Measurements from ENCODE around the gene TYRP1. TPM values are rescaled to one million over a fixed set of nuclear protein-coding genes. Genes with fewer than 3 reads are reported as not detected.

Gene TYRP1
- total RNA-seq, 4 donors from 2014 or later = 0.81 to 2.2 TPM; not detected in 2

DNA sequence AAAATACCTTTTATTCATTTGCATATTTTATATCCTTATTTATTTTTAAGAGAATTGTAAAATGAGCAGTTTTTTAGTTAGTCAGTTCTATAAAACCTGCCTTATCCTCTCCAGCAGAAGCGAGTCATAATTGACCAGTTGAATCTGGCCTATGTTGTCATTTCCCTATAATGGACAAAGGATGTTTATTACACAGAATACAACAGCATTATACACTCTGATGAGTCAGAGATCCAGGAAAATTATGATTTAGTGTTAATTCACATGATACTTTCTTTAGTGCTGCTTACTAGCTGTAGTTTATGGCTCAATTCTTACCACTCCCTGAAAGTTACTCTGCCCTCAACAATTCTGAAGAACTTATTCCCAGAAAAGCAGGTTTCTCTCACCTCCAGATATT is 54.8 kb downstream of the TYRP1 start:
- TF ChIP-seq EP300 (IDR thresholded peaks at IDR 0.05) (no peak), POLR2A (IDR thresholded peaks at IDR 0.05) (no peak), POLR2AphosphoS5 (IDR thresholded peaks at IDR 0.05) (no peak)
- TF ChIP-seq, protein P1, sequence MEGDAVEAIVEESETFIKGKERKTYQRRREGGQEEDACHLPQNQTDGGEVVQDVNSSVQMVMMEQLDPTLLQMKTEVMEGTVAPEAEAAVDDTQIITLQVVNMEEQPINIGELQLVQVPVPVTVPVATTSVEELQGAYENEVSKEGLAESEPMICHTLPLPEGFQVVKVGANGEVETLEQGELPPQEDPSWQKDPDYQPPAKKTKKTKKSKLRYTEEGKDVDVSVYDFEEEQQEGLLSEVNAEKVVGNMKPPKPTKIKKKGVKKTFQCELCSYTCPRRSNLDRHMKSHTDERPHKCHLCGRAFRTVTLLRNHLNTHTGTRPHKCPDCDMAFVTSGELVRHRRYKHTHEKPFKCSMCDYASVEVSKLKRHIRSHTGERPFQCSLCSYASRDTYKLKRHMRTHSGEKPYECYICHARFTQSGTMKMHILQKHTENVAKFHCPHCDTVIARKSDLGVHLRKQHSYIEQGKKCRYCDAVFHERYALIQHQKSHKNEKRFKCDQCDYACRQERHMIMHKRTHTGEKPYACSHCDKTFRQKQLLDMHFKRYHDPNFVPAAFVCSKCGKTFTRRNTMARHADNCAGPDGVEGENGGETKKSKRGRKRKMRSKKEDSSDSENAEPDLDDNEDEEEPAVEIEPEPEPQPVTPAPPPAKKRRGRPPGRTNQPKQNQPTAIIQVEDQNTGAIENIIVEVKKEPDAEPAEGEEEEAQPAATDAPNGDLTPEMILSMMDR (IDR thresholded peaks at IDR 0.05) = no peak
- ATAC-seq = no peak
- no peaks in the 10 kb centered on the region for H3K9me3 ChIP-seq
- H3K27me3 ChIP-seq = no peaks in the 10 kb centered on the region
- WGBS, 2 donors (ENCODE audit: low coverage in 1 of 2) = 71 to 82% methylated on average over 1 of the region's 1 CpG
- H3K27ac ChIP-seq = no peak overlapping the region
- no peak overlapping the region for H3K4me3 ChIP-seq
- no peaks in the 10 kb centered on the region for H3K36me3 ChIP-seq
- H3K4me1 ChIP-seq = no peaks in the 10 kb centered on the region

DNA sequence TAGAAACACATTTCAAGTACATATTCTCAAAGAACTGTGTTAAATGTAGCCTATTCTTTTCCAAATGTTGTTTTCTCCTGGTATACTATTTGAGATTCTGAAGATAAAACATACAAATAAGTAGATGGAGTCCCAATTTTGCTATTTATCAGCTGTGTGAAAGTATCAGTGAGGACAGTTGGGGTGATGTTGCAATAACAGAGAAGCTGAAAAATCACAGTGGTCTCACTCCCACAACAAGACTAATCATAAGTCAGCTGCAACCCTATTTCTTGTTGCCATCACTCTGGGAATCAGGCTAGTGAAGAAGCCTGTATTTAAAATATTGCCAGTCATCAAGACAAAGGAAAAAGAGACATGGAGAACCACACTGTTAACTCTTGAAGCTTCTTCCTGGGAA is 55.8 kb downstream of the TYRP1 start:
- TF ChIP-seq POLR2AphosphoS5 (IDR thresholded peaks at IDR 0.05) = no peak
- TF ChIP-seq, protein P1 (IDR thresholded peaks at IDR 0.05) = no peak
- no peak for TF ChIP-seq EP300 (IDR thresholded peaks at IDR 0.05)
- TF ChIP-seq POLR2A (IDR thresholded peaks at IDR 0.05) = no peak
- Histone ChIP-seq H3K27ac (no peak overlapping the region), H3K36me3 (no peaks in the 10 kb centered on the region), H3K4me3 (no peak overlapping the region), H3K27me3 (no peaks in the 10 kb centered on the region), H3K9me3 (no peaks in the 10 kb centered on the region), H3K4me1 (no peaks in the 10 kb centered on the region)
- no peak for ATAC-seq

DNA sequence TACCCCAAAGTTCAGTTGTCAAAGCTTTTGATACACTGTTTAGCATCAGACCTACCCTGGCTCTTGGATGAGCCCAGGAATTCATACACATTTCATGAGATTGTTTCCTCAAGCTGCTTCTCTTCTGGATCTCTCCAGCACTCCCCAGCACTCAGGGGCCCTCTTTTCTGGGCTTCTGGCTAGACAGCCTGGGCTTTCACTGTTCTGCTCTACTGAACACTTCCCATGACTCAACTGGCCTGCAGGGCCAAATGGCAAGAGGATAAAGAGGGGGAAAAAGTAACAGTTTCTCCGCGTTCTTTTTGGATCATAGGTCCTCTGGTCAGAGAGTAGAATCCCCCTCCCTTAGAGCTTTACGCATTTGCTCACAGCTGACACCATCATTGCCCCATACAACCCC is 60.7 kb downstream of the TYRP1 start:
- H3K4me1 ChIP-seq = no peaks in the 10 kb centered on the region
- H3K4me3 ChIP-seq = no peak overlapping the region
- TF ChIP-seq POLR2AphosphoS5 (IDR thresholded peaks at IDR 0.05) (no peak), POLR2A (IDR thresholded peaks at IDR 0.05) (no peak), EP300 (IDR thresholded peaks at IDR 0.05) (no peak)
- TF ChIP-seq, protein P1 (IDR thresholded peaks at IDR 0.05) = no peak
- WGBS, 2 donors (ENCODE audit: low coverage in 1 of 2) = 81 to 94% methylated on average over 3 of the region's 3 CpGs
- no peaks in the 10 kb centered on the region for H3K9me3 ChIP-seq
- H3K36me3 ChIP-seq = no peaks in the 10 kb centered on the region
- no peaks in the 10 kb centered on the region for H3K27me3 ChIP-seq
- no peak for ATAC-seq
- no peak overlapping the region for H3K27ac ChIP-seq

DNA sequence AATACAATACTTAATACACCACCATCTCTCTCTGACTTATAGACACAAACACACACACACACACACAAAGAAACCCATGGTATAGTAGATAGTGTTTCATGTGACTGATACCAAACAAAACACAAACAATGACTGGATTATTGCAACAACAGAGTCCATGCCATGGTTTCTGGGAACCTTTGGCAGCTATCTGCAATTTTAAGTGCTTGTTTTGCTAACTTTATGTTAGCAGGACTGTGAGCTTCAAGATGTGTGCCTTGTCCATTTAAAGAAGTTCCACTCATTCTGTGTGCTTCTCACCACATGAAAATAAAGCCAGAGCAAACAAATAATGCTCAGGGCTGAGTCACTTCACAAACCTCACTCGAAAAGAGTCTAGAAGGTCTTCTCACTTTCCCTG is 66.6 kb downstream of the TYRP1 start:
- TF ChIP-seq POLR2AphosphoS5 (IDR thresholded peaks at IDR 0.05) = no peak
- TF ChIP-seq POLR2A (IDR thresholded peaks at IDR 0.05) = no peak
- no peak for TF ChIP-seq EP300 (IDR thresholded peaks at IDR 0.05)
- TF ChIP-seq, protein P1 (IDR thresholded peaks at IDR 0.05) = no peak
- WGBS, 2 donors (ENCODE audit: low coverage in 1 of 2) = 73 to 86% methylated on average over 1 of the region's 1 CpG
- Histone ChIP-seq H3K4me3 (no peak overlapping the region), H3K9me3 (no peaks in the 10 kb centered on the region), H3K27me3 (no peaks in the 10 kb centered on the region), H3K36me3 (no peaks in the 10 kb centered on the region), H3K27ac (no peak overlapping the region), H3K4me1 (no peaks in the 10 kb centered on the region)
- ATAC-seq = no peak

Other genes starting within 250 kb of the TYRP1 start
- gene LURAP1L, start 81.6 kb downstream of the TYRP1 start, total RNA-seq = 10 to 100 TPM; 13.7 to 29.6 (median 22.7) TPM

All from gastroesophageal sphincter (tissue), 4 donors.